GM19324 (cell line): ENCODE results near the gene PI4KA.

ENCODE experiments used
- ATAC-seq: cut with Tn5 transposase; IDR thresholded peaks from one replicate; pipeline ENCODE4 v1.9.1; 2021; ENCODE audit warnings: mild to moderate bottlenecking, moderate library complexity; ENCODE audit not compliant: unreplicated experiment, low FRiP score

Gene PI4KA

GRCh38 chr22:20657963-20658362 is 200.6 kb downstream of the PI4KA start:
- ATAC-seq = no peak
